H9 (cell line): ENCODE data around the gene OR2A2. TPM values are rescaled to one million over a fixed set of nuclear protein-coding genes. Genes with fewer than 3 reads are reported as not detected.
A peak's percentile ranks its signal among the peaks of the same experiment; 100 is the strongest.

Source experiments
- DNase-seq: peaks from one replicate; pipeline ENCODE4 v3.0.0-alpha.2; 2017
- H2AFZ ChIP-seq: one replicate; pipeline ENCODE4 v1.6.1; 2013; ENCODE audit warnings: mild to moderate bottlenecking, low read length, control low read depth, moderate library complexity
- H2AK5ac ChIP-seq: 2 replicates; pipeline ENCODE4 v1.6.1; 2013; ENCODE audit warnings: low read length, control low read depth, mixed read lengths; ENCODE audit not compliant: insufficient read length
- H2BK120ac ChIP-seq: one replicate; pipeline ENCODE4 v1.6.1; 2013; ENCODE audit warnings: low read depth, mild to moderate bottlenecking, low read length, control low read depth, inconsistent platforms; ENCODE audit not compliant: poor library complexity, severe bottlenecking
- H2BK12ac ChIP-seq: 2 replicates; pipeline ENCODE4 v1.6.1; 2013; ENCODE audit warnings: low read length, control low read depth, mixed read lengths, low read depth; ENCODE audit not compliant: insufficient read length
- H2BK15ac ChIP-seq: 2 replicates; pipeline ENCODE4 v1.6.1; 2013; ENCODE audit warnings: low read depth, low read length, control low read depth
- H2BK20ac ChIP-seq: one replicate; pipeline ENCODE4 v1.6.1; 2013; ENCODE audit warnings: low read depth, mild to moderate bottlenecking, low read length, control low read depth, inconsistent platforms; ENCODE audit not compliant: poor library complexity, severe bottlenecking
- H2BK5ac ChIP-seq: 2 replicates; pipeline ENCODE4 v1.6.1; 2013; ENCODE audit warnings: low read length, control low read depth, mixed read lengths; ENCODE audit not compliant: insufficient read length
- H3K14ac ChIP-seq: 2 replicates; pipeline ENCODE4 v1.6.1; 2013; ENCODE audit warnings: low read length, control low read depth; ENCODE audit not compliant: insufficient read depth
- H3K18ac ChIP-seq: 2 replicates; pipeline ENCODE4 v1.6.1; 2013; ENCODE audit warnings: low read depth, mild to moderate bottlenecking, mixed read lengths, low read length, control low read depth; ENCODE audit not compliant: insufficient read length
- H3K23ac ChIP-seq: 2 replicates; pipeline ENCODE4 v1.6.1; 2013; ENCODE audit warnings: low read length, control low read depth, mixed read lengths, low read depth; ENCODE audit not compliant: insufficient read length
- H3K23me2 ChIP-seq: 2 replicates; pipeline ENCODE4 v1.6.1; 2013; ENCODE audit warnings: low read depth, mild to moderate bottlenecking, mixed read lengths, low read length, control low read depth; ENCODE audit not compliant: insufficient read length, poor library complexity, severe bottlenecking
- H3K27ac ChIP-seq: 2 replicates; pipeline ENCODE4 v1.5.1; 2013; ENCODE audit warnings: low read length, control low read depth, mixed read lengths, low read depth; ENCODE audit not compliant: insufficient read length
- H3K27me3 ChIP-seq: 2 replicates; pipeline ENCODE4 v1.6.1; 2013; ENCODE audit warnings: low read length, control low read depth, inconsistent platforms; ENCODE audit not compliant: insufficient read depth
- H3K4ac ChIP-seq: 2 replicates; pipeline ENCODE4 v1.6.1; 2013; ENCODE audit warnings: low read depth, mild to moderate bottlenecking, control low read depth, inconsistent platforms, low read length, moderate library complexity
- H3K4me1 ChIP-seq: 2 replicates; pipeline ENCODE4 v1.6.1; 2013; ENCODE audit warnings: low read length, control low read depth, inconsistent platforms; ENCODE audit not compliant: insufficient read depth
- H3K4me2 ChIP-seq: 2 replicates; pipeline ENCODE4 v1.6.1; 2013; ENCODE audit warnings: low read length, control low read depth, mixed read lengths; ENCODE audit not compliant: insufficient read length, insufficient read depth
- H3K56ac ChIP-seq: 2 replicates; pipeline ENCODE4 v1.6.1; 2013; ENCODE audit warnings: low read depth, mild to moderate bottlenecking, mixed read lengths, low read length, control low read depth; ENCODE audit not compliant: insufficient read length
- H3K79me1 ChIP-seq: 2 replicates; pipeline ENCODE4 v1.6.1; 2013; ENCODE audit warnings: low read depth, mild to moderate bottlenecking, moderate library complexity, low read length, control low read depth, inconsistent platforms; ENCODE audit not compliant: insufficient read depth, poor library complexity, severe bottlenecking
- H3K79me2 ChIP-seq: 2 replicates; pipeline ENCODE4 v1.6.1; 2013; ENCODE audit warnings: low read length, control low read depth, inconsistent platforms; ENCODE audit not compliant: insufficient read depth
- H3K9ac ChIP-seq: 2 replicates; pipeline ENCODE4 v1.6.1; 2013; ENCODE audit warnings: low read length, control low read depth, mixed read lengths; ENCODE audit not compliant: insufficient read length; ENCODE audit errors: extremely low read depth
- H3K9me3 ChIP-seq: one replicate; pipeline ENCODE4 v1.6.1; 2013; ENCODE audit warnings: low read depth, low read length, inconsistent platforms; ENCODE audit not compliant: control insufficient read depth
- H3T11ph ChIP-seq: one replicate; pipeline ENCODE4 v1.6.1; 2013; ENCODE audit warnings: mild to moderate bottlenecking, low read length, control low read depth, inconsistent platforms
- H4K20me1 ChIP-seq: one replicate; pipeline ENCODE4 v1.6.1; 2013; ENCODE audit not compliant: control insufficient read depth, insufficient read length, insufficient read depth
- H4K5ac ChIP-seq: 2 replicates; pipeline ENCODE4 v1.6.1; 2013; ENCODE audit warnings: low read depth, mild to moderate bottlenecking, mixed read lengths, low read length, control low read depth; ENCODE audit not compliant: insufficient read length
- H4K8ac ChIP-seq: replicated peaks from 2 replicates; pipeline ENCODE4 v1.6.1; 2013; ENCODE audit warnings: low read length, control low read depth, mixed read lengths, low read depth; ENCODE audit not compliant: insufficient read length
- H4K91ac ChIP-seq: 2 replicates; pipeline ENCODE4 v1.6.1; 2013; ENCODE audit warnings: low read depth, mild to moderate bottlenecking, moderate library complexity, mixed read lengths, low read length, control low read depth; ENCODE audit not compliant: insufficient read length
- H3K27ac Mint-ChIP-seq, 3 experiments: 2 replicates in 2 of 3; 3 replicates in 1 of 3; pipeline ENCODE4 v1.8.0; 2020 to 2021; ENCODE audit warnings: mixed read lengths in 3 of 3, mild to moderate bottlenecking in 1 of 3, moderate library complexity in 1 of 3
- H3K27me3 Mint-ChIP-seq: 2 replicates; pipeline ENCODE4 v1.8.0; 2021; ENCODE audit warnings: low read depth, mild to moderate bottlenecking, moderate library complexity, mixed read lengths
- H3K36me3 Mint-ChIP-seq, 3 experiments: 2 replicates in 2 of 3; 3 replicates in 1 of 3; pipeline ENCODE4 v1.8.0; 2020 to 2021; ENCODE audit warnings: low read depth in 3 of 3, mixed read lengths in 3 of 3; ENCODE audit not compliant: insufficient read depth in 1 of 3
- H3K4me1 Mint-ChIP-seq, 2 experiments: 2 replicates each; pipeline ENCODE4 v1.8.0; 2020; ENCODE audit warnings: mixed read lengths in 2 of 2
- H3K4me3 Mint-ChIP-seq, 2 experiments: 2 replicates in 1 of 2; 3 replicates in 1 of 2; pipeline ENCODE4 v1.8.0; 2020 to 2021; ENCODE audit warnings: mild to moderate bottlenecking in 2 of 2, mixed read lengths in 2 of 2, moderate library complexity in 1 of 2
- H3K9me3 Mint-ChIP-seq, 2 experiments: 2 replicates in 1 of 2; 3 replicates in 1 of 2; pipeline ENCODE4 v1.8.0; 2020; ENCODE audit warnings: mild to moderate bottlenecking in 2 of 2, mixed read lengths in 2 of 2, moderate library complexity in 1 of 2
- WGBS: extraction: QIAGEN DNeasy Blood & Tissue Kit; methylation state at CpG from one replicate; pipeline ENCODE4 v1.1.7; 2013; ENCODE audit warnings: missing lambda C conversion rate, low lambda C conversion rate, mixed read lengths; ENCODE audit not compliant: insufficient read length; ENCODE audit errors: extremely low coverage; 5-methylcytosine and 5-hydroxymethylcytosine counted together
- total RNA-seq: library from RNA; stranded (reverse); gene quantifications from 2 replicates; pipeline ENCODE4 v1.2.1, GENCODE V29; 2021
- TF ChIP-seq, protein P1 (sequence below): fragments of 200-600 bp; sonication (generic); conservative IDR thresholded peaks from 3 replicates; pipeline ENCODE4 v1.8.0; 2021; ENCODE audit warnings: antibody characterized with exemption, mild to moderate bottlenecking

OR2A2 gene
- total RNA-seq, 1 experiment from 2014 or later = not detected

DNA sequence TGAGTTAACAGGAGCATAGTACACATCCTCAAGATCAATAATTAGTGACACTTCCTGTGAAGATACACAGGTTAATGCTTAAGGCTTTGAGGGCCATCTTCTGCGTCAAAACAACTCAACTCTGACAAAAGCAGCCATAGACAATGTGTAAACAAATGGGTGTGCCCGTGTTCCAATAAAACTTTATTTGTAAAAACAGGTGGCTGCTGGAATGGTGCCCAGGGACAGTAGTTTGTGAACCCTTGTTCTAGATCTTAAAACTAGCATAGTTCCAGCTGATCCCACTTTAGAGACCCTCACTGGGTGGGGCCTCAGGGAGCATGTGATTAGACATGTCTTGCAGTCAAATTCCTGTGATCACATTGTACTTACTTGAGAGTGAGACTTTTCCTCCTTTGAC, 21.3 kb downstream of the OR2A2 start:
- Histone ChIP-seq H2AFZ (no peak overlapping the region), H3K27ac (no peak overlapping the region), H3K14ac (no peak overlapping the region), H3K4me1 (no peaks in the 10 kb centered on the region), H3K4me2 (no peak overlapping the region), H3T11ph (no peak overlapping the region), H2BK20ac (no peak overlapping the region), H3K23me2 (no peaks in the 10 kb centered on the region), H4K8ac (no peak overlapping the region), H2BK15ac (no peak overlapping the region), H3K4ac (no peak overlapping the region), H3K18ac (no peak overlapping the region), H2BK12ac (no peak overlapping the region), H4K5ac (no peak overlapping the region), H3K23ac (no peak overlapping the region), H3K79me1 (no peaks in the 10 kb centered on the region), H2BK5ac (no peak overlapping the region), H3K56ac (no peak overlapping the region), H4K91ac (no peak overlapping the region), H3K27me3 (no peaks in the 10 kb centered on the region), H3K9me3 (no peaks in the 10 kb centered on the region), H3K9ac (no peak overlapping the region), H3K79me2 (no peaks in the 10 kb centered on the region), H4K20me1 (no peaks in the 10 kb centered on the region), H2AK5ac (no peak overlapping the region), H2BK120ac (no peak overlapping the region)
- TF ChIP-seq, protein P1, sequence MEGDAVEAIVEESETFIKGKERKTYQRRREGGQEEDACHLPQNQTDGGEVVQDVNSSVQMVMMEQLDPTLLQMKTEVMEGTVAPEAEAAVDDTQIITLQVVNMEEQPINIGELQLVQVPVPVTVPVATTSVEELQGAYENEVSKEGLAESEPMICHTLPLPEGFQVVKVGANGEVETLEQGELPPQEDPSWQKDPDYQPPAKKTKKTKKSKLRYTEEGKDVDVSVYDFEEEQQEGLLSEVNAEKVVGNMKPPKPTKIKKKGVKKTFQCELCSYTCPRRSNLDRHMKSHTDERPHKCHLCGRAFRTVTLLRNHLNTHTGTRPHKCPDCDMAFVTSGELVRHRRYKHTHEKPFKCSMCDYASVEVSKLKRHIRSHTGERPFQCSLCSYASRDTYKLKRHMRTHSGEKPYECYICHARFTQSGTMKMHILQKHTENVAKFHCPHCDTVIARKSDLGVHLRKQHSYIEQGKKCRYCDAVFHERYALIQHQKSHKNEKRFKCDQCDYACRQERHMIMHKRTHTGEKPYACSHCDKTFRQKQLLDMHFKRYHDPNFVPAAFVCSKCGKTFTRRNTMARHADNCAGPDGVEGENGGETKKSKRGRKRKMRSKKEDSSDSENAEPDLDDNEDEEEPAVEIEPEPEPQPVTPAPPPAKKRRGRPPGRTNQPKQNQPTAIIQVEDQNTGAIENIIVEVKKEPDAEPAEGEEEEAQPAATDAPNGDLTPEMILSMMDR = no peak
- H3K27ac Mint-ChIP-seq = peak overlapping the region in 1 of 3 experiments; percentile 78; a peak in 1 of 7 replicates
- no peak overlapping the region for H3K4me3 Mint-ChIP-seq
- peaks cover 3% of the 10 kb centered on the region in 2 experiments; a peak in 2 of 4 replicates for H3K4me1 Mint-ChIP-seq
- H3K36me3 Mint-ChIP-seq = no peaks in the 10 kb centered on the region
- no peaks in the 10 kb centered on the region for H3K9me3 Mint-ChIP-seq
- no peak for DNase-seq
- no peaks in the 10 kb centered on the region; the same call in 1 of the 2 replicates for H3K27me3 Mint-ChIP-seq
- WGBS = no CpG with 5 or more reads among the region's 2 CpGs
